ENCODE results near the gene WBP1. TPM values are rescaled to one million over a fixed set of nuclear protein-coding genes. Genes with fewer than 3 reads are reported as not detected.

The WBP1 gene
- total and polyA plus RNA-seq, 2 experiments from 2014 or later, result 66.5 to 87.5 TPM

GRCh38 chr2:74491648-74492544 is 33.7 kb downstream of the WBP1 start:
- Histone ChIP-seq H3K4me2 (no peak overlapping the region), H3K9me3 (ENCODE audit: low read depth) (no peaks in the 10 kb centered on the region), H3K4me1 (ENCODE audit: insufficient read depth) (no peaks in the 10 kb centered on the region), H3K4me3 (no peak overlapping the region), H3K9me2 (replicated peaks; ENCODE audit: insufficient read depth) (no peaks in the 10 kb centered on the region), H4K20me1 (ENCODE audit: insufficient read depth, poor library complexity, severe bottlenecking) (no peaks in the 10 kb centered on the region), H3K27me3 (peaks cover 7% of the 10 kb centered on the region), H3K27ac (no peak overlapping the region), H3K79me2 (no peaks in the 10 kb centered on the region), H3K36me3 (replicated peaks; ENCODE audit: insufficient read depth, low read depth) (no peaks in the 10 kb centered on the region), H2AFZ (no peak overlapping the region)
- no peak for DNase-seq (ENCODE audit: low spot score)
- TF ChIP-seq CTCF (IDR thresholded peaks at IDR 0.05; ENCODE audit: poor library complexity) (no peak), EZH2phosphoT487 (IDR thresholded peaks at IDR 0.05; ENCODE audit: low read depth, severe bottlenecking, unreplicated experiment) (no peak), EZH2 (IDR thresholded peaks at IDR 0.05; ENCODE audit: borderline replicate concordance) (no peak)
- 95% methylated on average over 12 of the region's 12 CpGs for WGBS (ENCODE audit: low lambda C conversion rate, missing lambda C conversion rate)

- Histone ChIP-seq H3K4me1 (ENCODE audit: insufficient read depth) (peaks cover 12% of the 10 kb centered on the region), H3K27me3 (peaks cover 24% of the 10 kb centered on the region), H3K79me2 (no peaks in the 10 kb centered on the region), H3K36me3 (replicated peaks; ENCODE audit: insufficient read depth, low read depth) (no peaks in the 10 kb centered on the region), H4K20me1 (ENCODE audit: insufficient read depth, poor library complexity, severe bottlenecking) (no peaks in the 10 kb centered on the region), H3K4me2 (no peak overlapping the region), H2AFZ (no peak overlapping the region), H3K9me3 (ENCODE audit: low read depth) (no peaks in the 10 kb centered on the region), H3K27ac (no peak overlapping the region), H3K9me2 (replicated peaks; ENCODE audit: insufficient read depth) (no peaks in the 10 kb centered on the region), H3K4me3 (no peak overlapping the region)
- TF ChIP-seq CTCF (IDR thresholded peaks at IDR 0.05; ENCODE audit: poor library complexity) (no peak), EZH2phosphoT487 (IDR thresholded peaks at IDR 0.05; ENCODE audit: low read depth, severe bottlenecking, unreplicated experiment) (no peak), EZH2 (IDR thresholded peaks at IDR 0.05; ENCODE audit: borderline replicate concordance) (no peak)
- no peak for DNase-seq (ENCODE audit: low spot score)
- 92% methylated on average over 3 of the region's 3 CpGs for WGBS (ENCODE audit: low lambda C conversion rate, missing lambda C conversion rate)
These were observed 35.3 kb downstream of the WBP1 start for GRCh38 chr2:74493546-74493945.

- H3K9me3 ChIP-seq (ENCODE audit: low read depth), result no peaks in the 10 kb centered on the region
- H3K9me2 ChIP-seq (replicated peaks; ENCODE audit: insufficient read depth), result no peaks in the 10 kb centered on the region
- H3K4me2 ChIP-seq, result no peak overlapping the region
- H3K4me3 ChIP-seq, result no peak overlapping the region
- 93% methylated on average over 1 of the region's 1 CpG for WGBS (ENCODE audit: low lambda C conversion rate, missing lambda C conversion rate)
- no peak for TF ChIP-seq CTCF (IDR thresholded peaks at IDR 0.05; ENCODE audit: poor library complexity)
- no peak for TF ChIP-seq EZH2phosphoT487 (IDR thresholded peaks at IDR 0.05; ENCODE audit: low read depth, severe bottlenecking, unreplicated experiment)
- no peak for TF ChIP-seq EZH2 (IDR thresholded peaks at IDR 0.05; ENCODE audit: borderline replicate concordance)
- DNase-seq (ENCODE audit: low spot score), result no peak
- H2AFZ ChIP-seq, result no peak overlapping the region
- no peaks in the 10 kb centered on the region for H3K79me2 ChIP-seq
- H3K27me3 ChIP-seq, result peaks cover 42% of the 10 kb centered on the region
- no peaks in the 10 kb centered on the region for H4K20me1 ChIP-seq (ENCODE audit: insufficient read depth, poor library complexity, severe bottlenecking)
- H3K36me3 ChIP-seq (replicated peaks; ENCODE audit: insufficient read depth, low read depth), result no peaks in the 10 kb centered on the region
- H3K27ac ChIP-seq, result no peak overlapping the region
- peaks cover 28% of the 10 kb centered on the region for H3K4me1 ChIP-seq (ENCODE audit: insufficient read depth)
These were observed 37.2 kb downstream of the WBP1 start for GRCh38 chr2:74495440-74495839.
